K562 (cell line): Measurements from ENCODE around the gene PLK1. TPM values are rescaled to one million over a fixed set of nuclear protein-coding genes. Genes with fewer than 3 reads are reported as not detected.

Experiments used
- IFI16 ChIP-seq: fragments of 250-450 bp; sonication (Bioruptor Pico); IDR thresholded peaks from 2 replicates; pipeline ENCODE4 v2.1.2; 2022; ENCODE audit warnings: mild to moderate bottlenecking, inconsistent platforms
- MGA ChIP-seq: fragments of 450-650 bp; IDR thresholded peaks from 2 replicates; pipeline ENCODE4 v1.6.1; 2016; ENCODE audit warnings: mild to moderate bottlenecking, moderate library complexity
- RAD21 ChIP-seq, 2 experiments: fragments of 250-450 bp in 1 of 2; fragments of 450-650 bp in 1 of 2; sonication (Bioruptor Pico) in 1 of 2; formaldehyde crosslinking in 1 of 2; IDR thresholded peaks in 1 of 2; conservative IDR thresholded peaks in 1 of 2; 2 replicates each; pipeline versions ENCODE4 v1.4.0 to v1.8.0; 2020 to 2022; ENCODE audit warnings: mild to moderate bottlenecking in 2 of 2, moderate library complexity in 1 of 2
- SIN3A ChIP-seq, 2 experiments: fragments of 150-350 bp in 1 of 2; IDR thresholded peaks; 2 replicates each; pipeline ENCODE4 v1.6.1; 2011 to 2016; ENCODE audit warnings: borderline replicate concordance in 2 of 2, low read depth in 2 of 2, low read length in 2 of 2, mild to moderate bottlenecking in 2 of 2, moderate library complexity in 2 of 2; ENCODE audit not compliant: control insufficient read depth in 1 of 2
- ZC3H11A ChIP-seq: IDR thresholded peaks from 2 replicates; pipeline ENCODE4 v1.6.1; 2012; ENCODE audit warnings: low read depth, low read length, improper control_type of control experiment
- ZNF354B ChIP-seq: fragments of 250-450 bp; sonication (Bioruptor Pico); IDR thresholded peaks from 2 replicates; pipeline ENCODE4 v1.4.0; 2020
- ZNF79 ChIP-seq: fragments of 250-450 bp; sonication (Bioruptor Pico); IDR thresholded peaks from 2 replicates; pipeline ENCODE4 v1.4.0; 2020; ENCODE audit warnings: low read depth, mild to moderate bottlenecking, moderate library complexity
- polyA plus RNA-seq, 8 experiments: library from polyadenylated mRNA; depleted of rRNA in 4 of 8; stranded (reverse) in 5 of 8; unstranded in 3 of 8; fragments of >200 nt; fragmentation: Nextera tagmentation in 2 of 8; fragmentation: Illumina TruSeq in 1 of 8; extraction: Ambion mirVana in 2 of 8; extraction: Trizol in 1 of 8; gene quantifications; 2 replicates each; pipeline versions ENCODE4 v1.2.1 to v1.2.3, GENCODE V29; 2011 to 2014; ENCODE audit warnings: inconsistent platforms in 1 of 8, missing spikeins in 1 of 8
- total RNA-seq, 7 experiments: library from RNA; depleted of rRNA in 6 of 7; stranded (reverse); fragments of >200 nt in 6 of 7; fragmentation: Illumina TruSeq in 2 of 7; extraction: Trizol in 2 of 7; gene quantifications; 2 replicates each; pipeline versions ENCODE4 v1.2.1 to v1.2.3, GENCODE V29; 2011 to 2021; ENCODE audit warnings: low replicate concordance in 1 of 7

PLK1 gene
- total and polyA plus RNA-seq, 9 of the 15 experiments (the other 6 are each of a cell fraction or from before 2014, with no cell fraction given) = 13.6 to 212 (median 45.5) TPM

- TF ChIP-seq SIN3A (IDR thresholded peaks at IDR 0.05; ENCODE audit: borderline replicate concordance in 2 of 2, control insufficient read depth in 1 of 2, low read depth in 2 of 2, low read length in 2 of 2) (no peak), ZNF79 (CRISPR knock-in tag) (no peak), ZC3H11A (no peak), RAD21 (CRISPR knock-in tag; conservative IDR thresholded peaks at IDR 0.05 in 1 of 2, IDR thresholded peaks at IDR 0.05 in 1 of 2) (no peak), MGA (no peak), ZNF354B (CRISPR knock-in tag) (no peak), IFI16 (no peak)
Measured at GRCh38 chr16:23682181-23682580, 3.5 kb downstream of the PLK1 start (continued).
